ENCODE data around the gene SCN7A.
"Not testable (repeated sequence)": the region's sequence is repeated elsewhere in the genome, so short reads cannot be mapped to it uniquely, and the experiment has no call there.

Gene SCN7A

GRCh38 chr2:166494140-166494624, at the start of gene SCN7A:
Gene SCN7A, minus strand, starts transcription at chr2:166494249. Its CDS starts 16,553 bp downstream, at chr2:166477696.
- peak; percentile 8 for DNase-seq

GRCh38 chr2:166539340-166540162, 45.5 kb upstream of the SCN7A start:
- DNase-seq, result peak; percentile 61

DNA sequence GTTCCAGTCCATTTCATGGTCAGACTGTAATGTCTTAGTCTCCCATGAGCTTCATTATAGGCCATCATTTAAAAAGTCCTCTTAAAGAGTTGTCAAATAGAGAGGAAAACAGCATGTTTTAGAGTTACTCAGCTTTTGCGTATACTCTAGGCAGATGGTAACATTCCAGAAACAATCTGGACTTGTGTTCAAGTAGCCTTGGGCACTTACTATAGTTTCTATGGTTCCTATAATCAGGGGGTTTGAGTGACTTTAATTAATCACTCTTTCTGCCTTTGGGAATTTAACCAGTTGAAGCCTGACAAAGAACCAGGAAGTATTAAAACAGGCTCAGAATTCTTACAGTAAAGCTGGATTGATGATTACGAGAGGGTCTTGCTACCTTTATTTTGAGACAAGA, 42.1 kb upstream of the SCN7A start:
- no peak for DNase-seq

- DNase-seq, result no peak
Measured at GRCh38 chr2:166521155-166521554, 27.1 kb upstream of the SCN7A start.

GRCh38 chr2:166520604-166521003, 26.6 kb upstream of the SCN7A start:
- no peak for DNase-seq

GRCh38 chr2:166519391-166519962, 25.4 kb upstream of the SCN7A start:
- DNase-seq, result no peak

DNA sequence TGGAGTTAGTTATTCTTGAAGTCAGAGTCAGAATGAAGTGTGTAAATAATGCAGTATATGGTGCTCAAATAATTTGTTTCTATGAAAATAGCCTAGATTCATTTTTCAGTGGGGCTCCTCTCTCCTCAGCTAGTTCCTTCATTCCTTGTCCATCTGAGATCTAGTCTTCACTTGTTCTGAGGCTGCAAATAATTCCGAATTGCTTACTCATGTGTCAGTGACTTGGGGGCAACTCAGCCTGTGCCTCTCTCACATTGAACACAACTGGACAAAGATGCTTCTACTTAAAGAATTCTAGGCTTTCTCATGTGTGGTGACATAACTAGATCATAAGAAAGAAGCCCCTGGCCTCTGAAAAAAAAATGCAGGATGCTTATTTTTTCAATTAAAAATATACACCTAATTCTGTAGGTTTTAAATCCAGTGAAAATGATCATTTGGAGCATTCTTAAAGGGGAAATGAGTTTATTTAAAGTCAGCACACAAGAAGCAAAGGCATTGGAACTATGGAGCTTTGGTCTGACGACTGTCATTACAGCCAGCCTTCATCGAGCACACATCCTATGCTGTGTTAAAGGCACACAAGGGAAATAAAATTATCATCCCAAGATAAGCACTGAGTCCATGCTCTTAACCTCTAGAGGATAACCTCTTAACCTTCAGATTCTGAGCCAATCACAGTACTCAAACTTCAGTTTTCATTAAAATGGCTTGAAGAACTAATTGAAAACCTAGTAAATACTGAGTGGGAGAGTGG, 24.8 kb upstream of the SCN7A start:
- DNase-seq, result no peak

GRCh38 chr2:166517533-166518061, 23.5 kb upstream of the SCN7A start:
- DNase-seq, result no peak

DNA sequence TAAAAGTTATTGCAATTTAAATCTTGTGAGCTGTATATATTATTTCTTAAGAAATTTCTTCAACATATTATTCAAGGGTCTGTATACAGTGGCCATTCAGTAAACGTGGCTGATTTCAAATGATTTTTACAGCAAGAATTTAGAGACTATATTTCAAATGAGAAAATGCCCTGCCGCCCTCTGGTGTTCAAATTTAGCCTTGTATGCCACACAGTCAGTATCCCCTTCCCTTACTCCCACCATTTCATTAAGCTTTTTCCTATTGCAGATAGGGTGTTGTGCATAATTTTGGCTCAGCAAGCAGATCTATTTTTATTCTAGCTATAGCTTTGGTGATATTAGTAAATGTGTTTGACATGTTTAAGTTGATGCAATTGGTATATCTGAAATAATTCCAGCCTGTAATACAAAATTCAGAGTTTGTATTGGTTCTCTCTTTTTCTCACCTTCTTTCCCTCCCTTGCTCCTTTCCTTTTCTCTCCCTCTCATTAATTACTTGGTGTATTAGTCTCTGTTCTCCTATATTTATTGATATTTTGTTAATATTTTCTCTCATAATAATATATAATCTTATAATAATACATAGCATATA, 22.8 kb upstream of the SCN7A start:
- peak; percentile 18 for DNase-seq

DNA sequence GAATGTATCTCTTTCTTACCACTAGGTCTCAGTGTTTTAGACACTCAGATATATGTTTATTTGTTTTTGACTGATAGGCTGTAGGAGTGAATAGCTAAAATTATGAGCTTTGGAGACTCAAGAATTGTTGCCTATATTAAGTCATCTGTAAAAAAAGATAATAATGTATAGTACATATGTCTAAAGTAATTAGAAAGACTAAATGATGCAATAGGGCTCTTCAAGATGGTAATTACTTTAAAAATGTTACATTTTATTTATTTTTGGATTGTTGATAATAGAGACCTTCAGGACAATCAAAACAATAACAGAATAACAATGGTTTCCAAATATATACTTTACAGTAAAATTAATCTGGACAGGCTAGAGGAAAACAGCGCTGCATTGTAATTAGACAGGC, 19.9 kb upstream of the SCN7A start:
- no peak for DNase-seq

- no peak for DNase-seq
Measured at GRCh38 chr2:166499281-166499680, 5.2 kb upstream of the SCN7A start.

DNA sequence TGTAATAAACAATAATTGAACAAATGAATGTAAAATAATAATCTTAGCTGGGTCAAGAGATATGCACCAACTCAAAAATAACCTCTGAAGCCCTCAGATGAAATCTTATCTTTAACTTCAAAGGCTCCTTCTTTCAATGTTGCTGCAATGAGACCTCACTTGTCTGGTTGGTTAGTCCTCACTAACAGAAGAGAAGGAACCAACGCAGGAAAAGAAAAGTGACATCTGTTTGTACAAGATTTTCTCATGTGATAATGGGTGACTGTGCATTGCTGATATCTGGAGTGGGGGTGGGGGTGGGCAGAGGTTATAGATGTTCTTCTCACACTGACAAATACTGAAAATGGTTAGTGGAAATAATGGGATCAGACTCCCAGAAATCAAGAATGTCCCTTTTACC, 2.6 kb downstream of the SCN7A start:
- no peak for DNase-seq

- no peak for DNase-seq
Measured at GRCh38 chr2:166487171-166487570, 6.9 kb downstream of the SCN7A start.

GRCh38 chr2:166485558-166486178, 8.4 kb downstream of the SCN7A start:
- DNase-seq, result no peak

- DNase-seq, result no peak
Measured at GRCh38 chr2:166472332-166472731, 21.7 kb downstream of the SCN7A start.

DNA sequence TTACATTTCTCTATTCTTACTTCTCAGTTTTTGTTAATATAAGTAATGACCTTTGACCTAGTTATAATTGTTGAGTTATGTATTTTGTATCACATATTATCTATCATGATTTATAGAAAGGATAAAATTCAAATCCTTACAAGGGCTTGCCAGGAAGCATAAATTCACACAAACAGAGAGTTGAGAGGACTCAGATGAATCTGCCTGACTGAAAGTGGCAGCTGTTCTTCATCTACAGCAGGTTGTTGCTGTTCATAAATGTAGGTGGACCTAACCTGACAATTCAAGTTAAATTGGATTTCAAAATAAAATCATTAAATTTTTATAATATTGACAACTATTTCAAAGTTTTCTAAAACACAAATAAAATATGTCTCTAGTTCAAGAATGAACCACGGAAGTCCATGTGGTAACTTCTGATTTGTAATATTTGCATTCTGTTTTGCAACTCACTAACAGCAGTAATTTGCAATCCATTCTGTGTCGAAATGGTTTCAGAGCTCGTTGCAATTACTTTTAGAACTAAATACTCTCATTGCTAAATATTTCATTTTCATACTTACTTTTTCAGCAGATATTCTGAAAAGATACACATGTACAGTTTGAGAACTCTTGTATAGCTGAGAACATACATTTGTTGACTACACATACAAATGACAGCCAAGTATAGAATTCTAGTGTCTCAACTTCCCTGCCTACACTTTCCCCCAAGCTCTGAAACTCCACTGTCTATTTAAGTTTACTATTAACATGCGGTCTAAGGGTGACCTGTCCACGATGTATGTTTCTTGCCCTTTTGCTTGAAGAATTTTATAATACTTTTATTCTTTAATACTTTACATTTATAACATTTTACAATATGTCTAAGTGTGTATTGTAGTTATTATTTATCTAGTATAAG, 25.7 kb downstream of the SCN7A start:
- DNase-seq, result no peak

DNA sequence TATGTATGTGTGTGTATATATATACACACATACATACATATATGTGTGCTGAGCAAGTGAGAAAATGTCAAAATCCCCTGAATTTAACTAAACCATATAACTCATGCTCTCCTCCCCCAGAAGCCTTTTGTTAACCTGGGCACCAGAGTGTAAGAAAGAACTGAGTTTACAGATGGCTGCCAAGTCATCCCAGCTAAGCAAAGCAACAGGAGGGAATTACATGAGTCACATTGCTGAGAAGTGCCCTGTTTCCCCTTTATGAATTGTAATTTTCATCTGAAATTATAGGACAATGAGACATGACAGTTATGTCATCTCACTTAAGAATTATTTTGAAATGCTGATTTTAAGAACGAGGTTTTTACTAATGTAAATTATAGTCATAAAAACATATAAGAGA, 29.9 kb downstream of the SCN7A start:
- DNase-seq, result no peak

DNA sequence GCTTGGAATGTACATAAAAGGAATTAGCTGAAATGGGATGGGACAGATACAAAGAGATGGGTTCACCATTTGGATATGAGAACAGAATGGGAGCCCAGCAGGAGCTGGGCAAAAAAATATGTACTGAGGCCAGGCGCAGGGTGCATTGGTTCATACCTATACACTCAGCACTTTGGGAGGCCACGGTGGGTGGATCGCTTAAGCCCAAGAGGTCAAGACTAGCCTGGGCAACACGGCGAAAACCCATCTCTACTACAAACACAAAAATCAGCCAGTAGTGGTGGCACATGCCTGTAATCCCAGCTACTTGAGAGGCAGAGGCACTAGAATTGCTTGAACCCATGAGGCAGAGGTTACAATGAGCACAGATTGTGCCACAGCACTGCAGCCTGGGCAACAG, 30.4 kb downstream of the SCN7A start:
- DNase-seq, result no peak

DNA sequence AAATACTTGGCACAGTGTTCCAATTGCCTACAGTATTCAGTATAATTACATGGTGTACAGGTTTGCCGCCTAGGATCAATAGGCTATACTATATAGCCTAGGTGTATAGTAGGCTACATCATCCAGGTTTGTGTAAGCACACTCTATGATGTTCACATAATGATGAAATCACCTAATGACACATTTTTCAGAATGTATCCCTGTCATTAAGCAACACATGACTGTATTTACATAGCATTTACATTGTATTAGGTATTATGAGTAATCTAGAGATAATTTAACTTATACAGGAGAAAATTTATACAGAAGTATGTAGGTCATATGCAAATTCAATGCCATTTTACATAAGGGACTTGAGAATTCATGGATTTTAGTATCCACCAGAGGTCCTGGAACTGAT, 35.4 kb downstream of the SCN7A start:
- DNase-seq, result no peak

DNA sequence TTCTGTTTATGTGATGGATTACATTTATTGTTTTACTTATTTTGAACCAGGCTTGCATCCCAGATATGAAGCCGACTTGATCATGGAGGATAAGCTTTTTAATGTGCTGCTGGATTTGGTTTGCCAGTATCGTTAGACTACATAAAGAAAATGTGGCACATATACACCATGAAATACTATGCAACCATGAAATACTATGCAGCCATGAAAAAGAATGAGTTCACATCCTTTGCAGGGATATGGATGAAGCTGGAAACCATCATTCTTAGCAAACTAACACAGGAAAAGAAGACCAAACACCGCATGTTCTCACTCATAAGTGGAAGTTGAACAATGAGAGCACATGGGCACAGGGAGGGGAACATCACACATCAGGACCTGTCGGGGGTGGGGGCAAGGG, 38.2 kb downstream of the SCN7A start:
- not testable (repeated sequence) for DNase-seq

DNA sequence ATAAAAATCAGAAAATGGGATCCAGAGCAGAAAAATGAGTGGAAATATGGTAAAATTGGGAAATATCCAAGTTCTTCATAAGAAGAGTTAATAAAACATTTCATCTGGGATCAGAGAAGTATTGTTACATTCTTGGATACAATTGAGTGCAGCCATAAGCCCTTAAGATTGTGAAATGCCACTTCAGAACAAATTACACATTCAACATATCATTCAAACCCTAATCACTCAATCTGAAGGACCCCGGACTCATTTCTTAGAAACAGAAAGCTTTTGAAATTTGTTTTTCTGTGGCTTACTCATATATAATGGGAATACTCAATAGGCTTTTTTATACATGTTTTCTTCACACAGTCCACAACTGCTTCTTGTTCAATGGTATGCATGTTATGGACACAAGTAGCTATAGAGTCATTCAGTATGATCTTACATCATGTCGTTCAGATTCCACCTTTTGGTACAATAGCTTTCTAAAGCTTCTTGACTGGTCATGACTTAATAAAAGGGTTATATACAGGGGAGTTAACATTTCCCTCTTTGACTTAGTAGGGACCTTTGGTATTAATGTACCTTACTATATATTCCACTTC, 39.9 kb downstream of the SCN7A start:
- DNase-seq, result no peak

Data from fibroblast of skin of right biceps (primary cell).